ENCODE results near the gene STRN3.
"Not testable (repeated sequence)": the region's sequence is repeated elsewhere in the genome, so short reads cannot be mapped to it uniquely, and the experiment has no call there.

Gene STRN3

GRCh38 chr14:30935445-30935844, 90.7 kb downstream of the STRN3 start:
- Histone ChIP-seq H3K27me3 (ENCODE audit: insufficient read depth, low read depth) (no peaks in the 10 kb centered on the region), H3K4me1 (ENCODE audit: low read depth, poor library complexity, severe bottlenecking) (no peaks in the 10 kb centered on the region), H2AFZ (ENCODE audit: low read depth) (no peak overlapping the region), H3K4me3 (IDR thresholded peaks at IDR 0.05; ENCODE audit: insufficient read depth, low read depth, low read length) (no peak overlapping the region), H3K4me2 (no peak overlapping the region), H3K27ac (no peak overlapping the region), H3K9ac (no peak overlapping the region), H3K36me3 (ENCODE audit: insufficient read depth) (no peaks in the 10 kb centered on the region), H3K79me2 (ENCODE audit: insufficient read depth, low read depth) (no peaks in the 10 kb centered on the region), H4K20me1 (ENCODE audit: insufficient read depth) (no peaks in the 10 kb centered on the region)
- TF ChIP-seq, protein P1, sequence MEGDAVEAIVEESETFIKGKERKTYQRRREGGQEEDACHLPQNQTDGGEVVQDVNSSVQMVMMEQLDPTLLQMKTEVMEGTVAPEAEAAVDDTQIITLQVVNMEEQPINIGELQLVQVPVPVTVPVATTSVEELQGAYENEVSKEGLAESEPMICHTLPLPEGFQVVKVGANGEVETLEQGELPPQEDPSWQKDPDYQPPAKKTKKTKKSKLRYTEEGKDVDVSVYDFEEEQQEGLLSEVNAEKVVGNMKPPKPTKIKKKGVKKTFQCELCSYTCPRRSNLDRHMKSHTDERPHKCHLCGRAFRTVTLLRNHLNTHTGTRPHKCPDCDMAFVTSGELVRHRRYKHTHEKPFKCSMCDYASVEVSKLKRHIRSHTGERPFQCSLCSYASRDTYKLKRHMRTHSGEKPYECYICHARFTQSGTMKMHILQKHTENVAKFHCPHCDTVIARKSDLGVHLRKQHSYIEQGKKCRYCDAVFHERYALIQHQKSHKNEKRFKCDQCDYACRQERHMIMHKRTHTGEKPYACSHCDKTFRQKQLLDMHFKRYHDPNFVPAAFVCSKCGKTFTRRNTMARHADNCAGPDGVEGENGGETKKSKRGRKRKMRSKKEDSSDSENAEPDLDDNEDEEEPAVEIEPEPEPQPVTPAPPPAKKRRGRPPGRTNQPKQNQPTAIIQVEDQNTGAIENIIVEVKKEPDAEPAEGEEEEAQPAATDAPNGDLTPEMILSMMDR (conservative IDR thresholded peaks at IDR 0.05; ENCODE audit: low read depth, low read length) = no peak

- not testable (repeated sequence) for H2AFZ ChIP-seq (ENCODE audit: low read depth); H3K9ac ChIP-seq; H3K4me2 ChIP-seq; H4K20me1 ChIP-seq (ENCODE audit: insufficient read depth); H3K4me1 ChIP-seq (ENCODE audit: low read depth, poor library complexity, severe bottlenecking); H3K27me3 ChIP-seq (ENCODE audit: insufficient read depth, low read depth); H3K79me2 ChIP-seq (ENCODE audit: insufficient read depth, low read depth); H3K36me3 ChIP-seq (ENCODE audit: insufficient read depth); H3K4me3 ChIP-seq (IDR thresholded peaks at IDR 0.05; ENCODE audit: insufficient read depth, low read depth, low read length); H3K27ac ChIP-seq
Observed at GRCh38 chr14:30933937-30934336, 92.2 kb downstream of the STRN3 start.

GRCh38 chr14:30928462-30928861, 97.7 kb downstream of the STRN3 start:
- H3K79me2 ChIP-seq (ENCODE audit: insufficient read depth, low read depth) = no peaks in the 10 kb centered on the region
- TF ChIP-seq, protein P1 (conservative IDR thresholded peaks at IDR 0.05; ENCODE audit: low read depth, low read length) = no peak
- H3K27ac ChIP-seq = no peak overlapping the region
- no peak overlapping the region for H3K9ac ChIP-seq
- no peaks in the 10 kb centered on the region for H4K20me1 ChIP-seq (ENCODE audit: insufficient read depth)
- H3K36me3 ChIP-seq (ENCODE audit: insufficient read depth) = no peaks in the 10 kb centered on the region
- H3K4me1 ChIP-seq (ENCODE audit: low read depth, poor library complexity, severe bottlenecking) = peaks cover 11% of the 10 kb centered on the region
- H3K27me3 ChIP-seq (ENCODE audit: insufficient read depth, low read depth) = no peaks in the 10 kb centered on the region
- H3K4me3 ChIP-seq (IDR thresholded peaks at IDR 0.05; ENCODE audit: insufficient read depth, low read depth, low read length) = no peak overlapping the region
- H3K4me2 ChIP-seq = no peak overlapping the region
- H2AFZ ChIP-seq (ENCODE audit: low read depth) = no peak overlapping the region

GRCh38 chr14:30925254-30925653, 100.9 kb downstream of the STRN3 start:
- H3K4me1 ChIP-seq (ENCODE audit: low read depth, poor library complexity, severe bottlenecking) = peaks cover 25% of the 10 kb centered on the region
- no peaks in the 10 kb centered on the region for H4K20me1 ChIP-seq (ENCODE audit: insufficient read depth)
- no peaks in the 10 kb centered on the region for H3K27me3 ChIP-seq (ENCODE audit: insufficient read depth, low read depth)
- no peak overlapping the region for H3K4me3 ChIP-seq (IDR thresholded peaks at IDR 0.05; ENCODE audit: insufficient read depth, low read depth, low read length)
- H3K4me2 ChIP-seq = no peak overlapping the region
- H2AFZ ChIP-seq (ENCODE audit: low read depth) = no peak overlapping the region
- no peaks in the 10 kb centered on the region for H3K79me2 ChIP-seq (ENCODE audit: insufficient read depth, low read depth)
- H3K27ac ChIP-seq = no peak overlapping the region
- no peak overlapping the region for H3K9ac ChIP-seq
- TF ChIP-seq, protein P1 (conservative IDR thresholded peaks at IDR 0.05; ENCODE audit: low read depth, low read length) = no peak
- no peaks in the 10 kb centered on the region for H3K36me3 ChIP-seq (ENCODE audit: insufficient read depth)

- no peak overlapping the region for H2AFZ ChIP-seq (ENCODE audit: low read depth)
- TF ChIP-seq, protein P1 (conservative IDR thresholded peaks at IDR 0.05; ENCODE audit: low read depth, low read length) = no peak
- no peak overlapping the region for H3K4me2 ChIP-seq
- H3K36me3 ChIP-seq (ENCODE audit: insufficient read depth) = no peaks in the 10 kb centered on the region
- H3K27ac ChIP-seq = no peak overlapping the region
- H3K27me3 ChIP-seq (ENCODE audit: insufficient read depth, low read depth) = no peaks in the 10 kb centered on the region
- no peak overlapping the region for H3K4me3 ChIP-seq (IDR thresholded peaks at IDR 0.05; ENCODE audit: insufficient read depth, low read depth, low read length)
- H4K20me1 ChIP-seq (ENCODE audit: insufficient read depth) = no peaks in the 10 kb centered on the region
- H3K79me2 ChIP-seq (ENCODE audit: insufficient read depth, low read depth) = no peaks in the 10 kb centered on the region
- peaks cover 14% of the 10 kb centered on the region for H3K4me1 ChIP-seq (ENCODE audit: low read depth, poor library complexity, severe bottlenecking)
- no peak overlapping the region for H3K9ac ChIP-seq
Observed at GRCh38 chr14:30921788-30922187, 104.4 kb downstream of the STRN3 start.
